Gastroesophageal sphincter (tissue), 3 donors: ENCODE results near the gene MPRIP.

ENCODE experiments used
- CTCF ChIP-seq, 4 experiments: fragments of 200-600 bp in 2 of 4; fragments of 450-650 bp in 2 of 4; sonication (generic) in 1 of 4; IDR thresholded peaks; one replicate each; pipeline ENCODE4 v1.5.1; 2017 to 2019; ENCODE audit warnings: antibody characterized with exemption in 4 of 4, mild to moderate bottlenecking in 2 of 4, moderate library complexity in 2 of 4
- POLR2A ChIP-seq, 2 donors: fragments of 450-650 bp; IDR thresholded peaks; one replicate each; pipeline ENCODE4 v1.6.1; 2017; ENCODE audit warnings: antibody characterized with exemption in 2 of 2, mild to moderate bottlenecking in 2 of 2, moderate library complexity in 1 of 2
- POLR2AphosphoS5 ChIP-seq: sonication (generic); formaldehyde crosslinking; IDR thresholded peaks from one replicate; pipeline ENCODE4 v1.6.1; 2017; ENCODE audit warnings: antibody characterized with exemption

GRCh38 chr17:17028878-17029535 lies 13.2 kb upstream of the MPRIP start:
- TF ChIP-seq CTCF (IDR thresholded peaks at IDR 0.05), result no peak
- TF ChIP-seq POLR2A (IDR thresholded peaks at IDR 0.05), result no peak
- TF ChIP-seq POLR2AphosphoS5, result no peak
